ENCODE results near the gene SYNGR3.
A peak's percentile ranks its signal among the peaks of the same experiment; 100 is the strongest.
"Not testable (repeated sequence)": the region's sequence is repeated elsewhere in the genome, so short reads cannot be mapped to it uniquely, and the experiment has no call there.

The SYNGR3 gene

DNA sequence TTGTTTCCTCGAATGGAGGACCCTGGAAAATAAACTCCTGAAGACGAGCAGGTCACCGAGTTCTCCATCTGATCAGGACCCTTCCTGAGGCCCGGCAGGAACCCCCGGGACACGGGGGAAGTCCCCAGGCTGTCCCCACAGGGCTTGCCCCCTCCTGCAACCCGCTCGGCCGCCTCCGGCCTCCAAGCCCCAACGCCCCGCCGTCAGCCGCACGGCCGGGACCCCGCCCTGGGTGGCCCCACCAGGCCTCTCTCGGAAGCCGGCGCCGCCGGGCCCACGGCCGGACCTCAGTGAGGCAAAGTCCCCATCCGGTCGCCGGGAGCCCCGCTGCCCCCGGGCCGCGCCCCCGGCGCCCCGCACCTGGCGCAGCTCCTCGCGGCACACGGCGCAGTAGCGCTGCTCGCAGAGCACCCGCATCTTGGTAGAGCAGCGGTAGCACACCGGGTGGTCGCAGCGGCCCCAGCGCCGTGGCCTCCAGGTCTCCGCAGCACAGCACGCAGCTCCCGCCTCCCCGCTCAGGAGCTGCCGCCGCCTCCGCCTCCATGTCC, 19.5 kb downstream of the SYNGR3 start:
- TF ChIP-seq, protein P1, sequence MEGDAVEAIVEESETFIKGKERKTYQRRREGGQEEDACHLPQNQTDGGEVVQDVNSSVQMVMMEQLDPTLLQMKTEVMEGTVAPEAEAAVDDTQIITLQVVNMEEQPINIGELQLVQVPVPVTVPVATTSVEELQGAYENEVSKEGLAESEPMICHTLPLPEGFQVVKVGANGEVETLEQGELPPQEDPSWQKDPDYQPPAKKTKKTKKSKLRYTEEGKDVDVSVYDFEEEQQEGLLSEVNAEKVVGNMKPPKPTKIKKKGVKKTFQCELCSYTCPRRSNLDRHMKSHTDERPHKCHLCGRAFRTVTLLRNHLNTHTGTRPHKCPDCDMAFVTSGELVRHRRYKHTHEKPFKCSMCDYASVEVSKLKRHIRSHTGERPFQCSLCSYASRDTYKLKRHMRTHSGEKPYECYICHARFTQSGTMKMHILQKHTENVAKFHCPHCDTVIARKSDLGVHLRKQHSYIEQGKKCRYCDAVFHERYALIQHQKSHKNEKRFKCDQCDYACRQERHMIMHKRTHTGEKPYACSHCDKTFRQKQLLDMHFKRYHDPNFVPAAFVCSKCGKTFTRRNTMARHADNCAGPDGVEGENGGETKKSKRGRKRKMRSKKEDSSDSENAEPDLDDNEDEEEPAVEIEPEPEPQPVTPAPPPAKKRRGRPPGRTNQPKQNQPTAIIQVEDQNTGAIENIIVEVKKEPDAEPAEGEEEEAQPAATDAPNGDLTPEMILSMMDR (conservative IDR thresholded peaks at IDR 0.05; ENCODE audit: low read length), result no peak
- no peak for DNase-seq (ENCODE audit: low read depth)
- H3K4me3 ChIP-seq (ENCODE audit: low read length), result peak overlapping the region; percentile 86

DNA sequence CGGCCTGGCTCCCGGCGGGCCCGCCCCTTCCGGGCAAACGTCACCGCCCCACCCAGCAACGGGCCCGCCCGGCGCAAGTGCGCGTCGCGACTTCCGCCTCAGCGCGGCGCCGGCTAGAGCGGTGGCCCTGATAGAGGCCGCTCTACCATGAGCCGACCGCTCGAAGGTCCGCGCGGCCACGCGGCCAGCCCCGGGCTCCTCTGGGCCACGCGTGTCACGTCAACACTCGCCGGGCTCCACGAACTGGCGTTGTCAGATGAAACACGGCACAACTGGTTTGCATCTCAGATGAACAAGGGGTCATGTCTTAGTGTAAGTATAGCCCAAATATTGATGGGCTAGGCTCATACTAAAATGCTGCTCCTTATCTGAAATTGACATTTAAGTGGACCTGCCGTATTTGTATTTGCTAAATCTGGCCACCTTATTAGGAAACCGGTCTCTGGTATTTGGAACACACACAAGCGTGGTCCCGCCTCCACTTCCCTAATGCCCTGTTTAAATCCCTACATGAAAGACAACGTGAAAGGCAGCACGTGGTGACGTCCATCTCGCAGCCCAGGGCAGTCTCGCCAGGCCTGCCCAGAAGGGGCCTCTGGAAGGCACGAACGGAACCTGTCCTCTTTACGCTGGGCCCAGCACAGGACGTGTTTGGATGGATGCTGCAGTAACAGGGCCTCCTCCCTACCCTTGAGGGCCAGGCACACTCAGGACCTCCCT, 20.2 kb downstream of the SYNGR3 start, which contains the start of gene ZNF598:
Gene ZNF598 (minus strand): TSS at position 31 of the 720 bp plus-strand sequence.
- TF ChIP-seq, protein P1 (conservative IDR thresholded peaks at IDR 0.05; ENCODE audit: low read length), result no peak
- peak; percentile 87 for DNase-seq (ENCODE audit: low read depth)
- H3K4me3 ChIP-seq (ENCODE audit: low read length), result peak within 1 kb of the TSS; percentile 86

DNA sequence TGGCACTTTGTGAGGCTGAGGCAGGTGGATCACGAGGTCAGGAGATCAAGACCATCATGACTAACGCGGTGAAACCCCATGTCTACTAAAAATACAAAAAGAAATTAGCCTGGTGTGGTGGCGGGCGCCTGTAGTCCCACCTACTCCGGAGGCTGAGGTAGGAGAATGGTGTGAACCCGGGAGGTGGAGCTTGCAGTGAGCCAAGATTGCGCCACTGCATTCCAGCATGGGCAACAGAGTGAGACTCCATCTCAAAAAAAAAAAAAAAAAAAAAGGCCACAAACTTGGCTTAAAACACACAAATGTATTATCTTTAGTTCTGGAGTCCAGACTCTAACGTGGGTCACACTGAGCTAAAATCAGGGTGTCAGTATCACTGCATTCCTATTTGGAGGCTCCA, 22.0 kb downstream of the SYNGR3 start:
- not testable (repeated sequence) for H3K4me3 ChIP-seq (ENCODE audit: low read length); DNase-seq (ENCODE audit: low read depth)

DNA sequence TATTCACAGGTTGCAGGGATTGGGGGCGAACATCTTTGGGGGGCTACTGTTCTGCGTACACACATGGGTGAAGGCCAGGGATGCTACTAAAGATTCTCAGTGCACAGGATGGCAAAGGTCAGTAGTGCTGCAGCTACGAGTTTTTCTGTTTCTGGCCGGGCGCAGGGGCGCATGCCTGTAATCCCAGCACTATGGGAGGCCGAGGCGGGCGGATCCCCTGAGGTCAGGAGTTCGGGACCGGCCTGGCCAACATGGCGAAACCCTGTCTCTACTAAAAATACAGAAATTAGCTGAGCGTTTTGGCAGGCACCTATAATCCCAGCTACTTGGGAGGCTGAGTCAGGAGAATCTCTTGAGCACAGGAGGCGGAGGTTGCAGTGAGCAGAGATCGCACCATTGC, 23.8 kb downstream of the SYNGR3 start:
- TF ChIP-seq, protein P1 (conservative IDR thresholded peaks at IDR 0.05; ENCODE audit: low read length), result no peak
- no peak for DNase-seq (ENCODE audit: low read depth)
- H3K4me3 ChIP-seq (ENCODE audit: low read length), result no peak overlapping the region

DNA sequence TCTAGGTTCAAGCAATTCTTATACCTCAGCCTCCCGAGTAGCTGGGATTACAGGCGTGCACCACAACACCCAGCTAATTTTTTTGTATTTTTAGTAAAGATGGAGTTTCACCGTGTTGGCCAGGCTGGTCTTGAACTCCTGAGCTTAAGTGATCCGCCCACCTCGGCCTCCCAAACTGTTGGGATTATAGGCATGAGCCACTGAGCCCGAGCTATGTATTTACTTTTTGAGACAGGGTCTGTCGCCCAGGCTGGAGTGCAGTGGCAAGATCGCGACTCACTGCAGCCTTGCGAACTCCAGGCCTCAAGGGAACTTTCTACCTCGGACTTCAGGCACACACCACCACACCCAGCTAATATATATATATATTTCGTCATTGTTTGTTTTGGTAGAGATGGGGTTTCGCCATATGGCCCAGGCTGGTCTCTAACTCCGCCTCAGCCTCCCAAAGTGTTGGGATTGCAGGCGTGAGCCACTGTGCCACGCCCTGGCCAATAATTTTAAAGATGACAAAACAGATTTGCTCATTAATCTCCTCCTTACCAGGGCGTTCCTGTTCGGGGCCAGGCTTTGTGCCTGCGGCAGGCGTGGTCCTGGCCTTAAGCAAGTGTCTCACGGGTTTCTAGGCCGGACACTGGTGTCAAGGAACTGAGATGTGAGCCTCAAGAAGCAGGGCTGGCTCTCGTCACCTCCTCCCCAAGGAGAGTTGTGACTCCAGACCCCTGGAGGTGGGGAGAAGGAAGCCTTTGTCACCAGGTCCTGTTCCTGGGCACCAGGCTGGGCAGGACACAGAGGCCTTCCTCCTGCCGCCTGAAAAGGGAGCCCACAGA, 25.6 kb downstream of the SYNGR3 start:
- TF ChIP-seq, protein P1 (conservative IDR thresholded peaks at IDR 0.05; ENCODE audit: low read length), result no peak
- no peak for DNase-seq (ENCODE audit: low read depth)

DNA sequence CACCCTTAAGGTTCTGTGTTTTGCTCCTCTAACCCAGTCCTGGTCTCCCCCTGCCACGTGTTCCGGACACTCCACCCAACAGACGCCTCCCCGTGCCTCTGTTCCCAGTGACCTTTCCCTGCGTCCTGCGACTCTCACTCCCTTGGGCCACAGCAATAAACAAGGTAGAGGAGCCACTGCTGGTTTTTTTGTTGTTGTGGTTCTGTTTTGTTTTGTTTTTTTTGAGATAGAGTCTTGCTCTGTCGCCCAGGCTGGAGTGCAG, 26.1 kb downstream of the SYNGR3 start:
- TF ChIP-seq, protein P1 (conservative IDR thresholded peaks at IDR 0.05; ENCODE audit: low read length), result no peak
- no peak overlapping the region for H3K4me3 ChIP-seq (ENCODE audit: low read length)
- DNase-seq (ENCODE audit: low read depth), result no peak

More for the DNA sequence above, 25.6 kb downstream of the SYNGR3 start:
- H3K4me3 ChIP-seq (ENCODE audit: low read length), result no peak overlapping the region

DNA sequence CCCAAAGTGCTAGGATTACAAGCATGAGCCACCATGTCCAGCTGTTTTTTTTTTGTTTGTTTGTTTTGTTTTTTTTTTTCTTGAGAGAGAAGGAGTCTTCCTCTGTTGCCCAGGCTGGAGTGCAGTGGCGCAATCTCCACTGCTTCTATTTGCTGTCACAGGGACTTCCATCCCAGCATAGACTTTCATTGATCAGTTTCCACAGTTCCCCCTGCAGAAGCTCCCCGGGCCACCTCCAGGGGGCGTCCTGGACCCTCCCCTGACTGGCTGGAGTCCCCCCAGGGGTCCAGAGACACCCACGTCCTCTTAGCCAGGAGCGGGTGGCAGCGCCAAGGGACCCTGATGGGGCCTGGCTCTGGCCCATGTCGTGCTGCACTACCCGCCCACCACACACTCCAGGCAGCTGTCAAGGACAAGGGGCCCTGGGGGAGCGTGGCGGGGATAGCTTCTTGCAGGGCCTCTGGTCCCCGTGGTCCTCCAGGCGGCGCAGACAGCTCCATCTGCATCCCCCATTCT, 26.7 kb downstream of the SYNGR3 start:
- no peak overlapping the region for H3K4me3 ChIP-seq (ENCODE audit: low read length)
- TF ChIP-seq, protein P1 (conservative IDR thresholded peaks at IDR 0.05; ENCODE audit: low read length), result peak; percentile 31
- no peak for DNase-seq (ENCODE audit: low read depth)
